NCI-H2107 treated with DMSO at 0.1 percent for 48 hours (cell line): ENCODE data around the gene TREML2.

Source experiments
- DNase-seq: peaks from one replicate; lab custom pipeline; 2025; ENCODE audit not compliant: unreplicated experiment; lab: John Stamatoyannopoulos, UW

Gene TREML2

GRCh38 chr6:41150671-41151070 lies 50.3 kb downstream of the TREML2 start:
- no peak for DNase-seq

- DNase-seq = no peak
Measured at GRCh38 chr6:41147917-41148316, 53.0 kb downstream of the TREML2 start.
